A549 (cell line): ENCODE data around the gene CWF19L2. TPM values are rescaled to one million over a fixed set of nuclear protein-coding genes. Genes with fewer than 3 reads are reported as not detected.

Experiments
- polyA plus RNA-seq, 4 experiments: library from polyadenylated mRNA; depleted of rRNA in 3 of 4; stranded (reverse); fragments of >200 nt; fragmentation: RNase III in 1 of 4; extraction: RNeasy Plus Mini Kit Qiagen cat#74134 plus additional on column Dnase treatment in 1 of 4; gene quantifications; 2 replicates in 3 of 4; 3 replicates in 1 of 4; pipeline ENCODE4 v1.2.3, GENCODE V29; 2011 to 2017

Gene CWF19L2
- polyA plus RNA-seq, 2 of the 4 experiments (the other 2 are of a cell fraction): 5.4 to 5.8 TPM

Other genes starting within 250 kb of the CWF19L2 start
- gene ALKBH8, start 107.9 kb upstream of the CWF19L2 start, polyA plus RNA-seq (2011; rRNA removed): 7.1 and 10.8 TPM in 2 replicates
- gene ALKBH8, start 107.9 kb upstream of the CWF19L2 start, polyA plus RNA-seq (2017; fragmentation: RNase III; extraction: RNeasy Plus Mini Kit Qiagen cat#74134 plus additional on column Dnase treatment): 6.5 to 7.7 TPM (median 7.6 TPM) in 3 replicates
- gene ELMOD1, start 133.3 kb upstream of the CWF19L2 start, polyA plus RNA-seq (2011; rRNA removed): 0.04 and 0.09 TPM in 2 replicates
- gene ELMOD1, start 133.3 kb upstream of the CWF19L2 start, polyA plus RNA-seq (2017; fragmentation: RNase III; extraction: RNeasy Plus Mini Kit Qiagen cat#74134 plus additional on column Dnase treatment): 0.05 to 0.16 TPM (median 0.08 TPM) in 3 replicates